GM19025 (cell line): ENCODE measurements around the gene ATXN2L.
"Not testable (repeated sequence)": the region's sequence is repeated elsewhere in the genome, so short reads cannot be mapped to it uniquely, and the experiment has no call there.

Experiments used
- ATAC-seq: cut with Tn5 transposase; IDR thresholded peaks from one replicate; pipeline ENCODE4 v1.9.1; 2021; ENCODE audit warnings: mild to moderate bottlenecking, low read depth, moderate library complexity; ENCODE audit not compliant: unreplicated experiment

ATXN2L gene

GRCh38 chr16:28822520-28823290 lies at the start of gene ATXN2L:
ATXN2L (plus strand) TSS chr16:28822999; CDS start chr16:28823260, 261 bp downstream.
- ATAC-seq, result peak; percentile 43

- ATAC-seq, result not testable (repeated sequence)
Measured at GRCh38 chr16:28781697-28782096, 41.1 kb upstream of the ATXN2L start.

- ATAC-seq, result not testable (repeated sequence)
Measured at GRCh38 chr16:28782357-28782756, 40.4 kb upstream of the ATXN2L start.

GRCh38 chr16:28802235-28803019 lies 20.4 kb upstream of the ATXN2L start:
- ATAC-seq, result peak; percentile 66

GRCh38 chr16:28807445-28808120 lies 15.2 kb upstream of the ATXN2L start:
- not testable (repeated sequence) for ATAC-seq

- ATAC-seq, result no peak
Measured at GRCh38 chr16:28820016-28820415, 2.8 kb upstream of the ATXN2L start.

GRCh38 chr16:28820546-28820945 lies 2.3 kb upstream of the ATXN2L start:
- not testable (repeated sequence) for ATAC-seq

GRCh38 chr16:28821874-28822519 lies 802 bp upstream of the ATXN2L start:
- ATAC-seq, result no peak

GRCh38 chr16:28823291-28823872 lies 583 bp downstream of the ATXN2L start:
- peak; percentile 18 for ATAC-seq

GRCh38 chr16:28823873-28824716 lies 1.3 kb downstream of the ATXN2L start:
- peak; percentile 47 for ATAC-seq

- no peak for ATAC-seq
Measured at GRCh38 chr16:28824717-28824973, 1.8 kb downstream of the ATXN2L start.

GRCh38 chr16:28826141-28826540 lies 3.3 kb downstream of the ATXN2L start:
- no peak for ATAC-seq

GRCh38 chr16:28829747-28830146 lies 6.9 kb downstream of the ATXN2L start:
- ATAC-seq, result no peak

GRCh38 chr16:28830531-28830930 lies 7.7 kb downstream of the ATXN2L start:
- no peak for ATAC-seq

GRCh38 chr16:28834349-28834748 lies 11.6 kb downstream of the ATXN2L start:
- no peak for ATAC-seq

GRCh38 chr16:28834873-28835863 lies 12.4 kb downstream of the ATXN2L start:
- no peak for ATAC-seq

- no peak for ATAC-seq
Measured at GRCh38 chr16:28835864-28836760, 13.3 kb downstream of the ATXN2L start.

- no peak for ATAC-seq
Measured at GRCh38 chr16:28836761-28837064, 13.9 kb downstream of the ATXN2L start.
